Activated CD4-positive, alpha-beta T cell treated with anti-CD3 and anti-CD28 coated beads, Interleukin-2, Interleukin-6, amounts not matched to agents 100 ng/mL and 50 ng/mL, durations not matched to agents 16 hours and 8 hours (primary cell): ENCODE data around the gene HDHD3.
A peak's percentile ranks its signal among the peaks of the same experiment; 100 is the strongest.

Source experiments
- DNase-seq: peaks from one replicate; pipeline ENCODE4 v3.0.0-alpha.2; 2020

The HDHD3 gene

GRCh38 chr9:113361304-113362018, 15.3 kb downstream of the HDHD3 start:
- DNase-seq, result no peak

GRCh38 chr9:113360242-113360842, 16.4 kb downstream of the HDHD3 start:
- DNase-seq, result no peak

GRCh38 chr9:113359385-113359784, 17.4 kb downstream of the HDHD3 start:
- DNase-seq, result no peak

GRCh38 chr9:113356686-113357292, 20.0 kb downstream of the HDHD3 start:
- DNase-seq, result no peak

- DNase-seq, result no peak
Observed at GRCh38 chr9:113355040-113355596, 21.7 kb downstream of the HDHD3 start.

GRCh38 chr9:113352411-113352810, 24.4 kb downstream of the HDHD3 start:
- DNase-seq, result no peak

- no peak for DNase-seq
Observed at GRCh38 chr9:113352006-113352405, 24.8 kb downstream of the HDHD3 start.

- peak; percentile 75 for DNase-seq
Observed at GRCh38 chr9:113350937-113351336, 25.8 kb downstream of the HDHD3 start.

GRCh38 chr9:113350107-113350661, 26.6 kb downstream of the HDHD3 start:
- peak; percentile 50 for DNase-seq

- DNase-seq, result peak; percentile 63
Observed at GRCh38 chr9:113349445-113350094, 27.2 kb downstream of the HDHD3 start, which contains the start of gene BSPRY. TSS of gene BSPRY (plus strand) at chr9:113349541. CDS start at chr9:113349580, 39 bp downstream.

GRCh38 chr9:113349066-113349444, 27.7 kb downstream of the HDHD3 start:
- DNase-seq, result no peak

- no peak for DNase-seq
Observed at GRCh38 chr9:113348437-113348836, 28.3 kb downstream of the HDHD3 start.

- DNase-seq, result peak; percentile 22
Observed at GRCh38 chr9:113345671-113346070, 31.1 kb downstream of the HDHD3 start.

- no peak for DNase-seq
Observed at GRCh38 chr9:113345190-113345589, 31.6 kb downstream of the HDHD3 start.

GRCh38 chr9:113343732-113344231, 33.0 kb downstream of the HDHD3 start:
- peak; percentile 30 for DNase-seq

- DNase-seq, result peak; percentile 41
Observed at GRCh38 chr9:113341712-113342410, 34.9 kb downstream of the HDHD3 start.

GRCh38 chr9:113340011-113340699, 36.6 kb downstream of the HDHD3 start, which contains the start of gene WDR31:
TSS of gene WDR31 (minus strand) at chr9:113340275. CDS start at chr9:113332022, 8,253 bp downstream.
- DNase-seq, result peak; percentile 90

- DNase-seq, result no peak
Observed at GRCh38 chr9:113337714-113338113, 39.1 kb downstream of the HDHD3 start.

- DNase-seq, result no peak
Observed at GRCh38 chr9:113331780-113332179, 45.0 kb downstream of the HDHD3 start.

- no peak for DNase-seq
Observed at GRCh38 chr9:113328045-113328782, 48.6 kb downstream of the HDHD3 start.

GRCh38 chr9:113326230-113326629, 50.6 kb downstream of the HDHD3 start:
- DNase-seq, result no peak
